GM18526 (cell line): ENCODE measurements around the gene UBE2D2.

Experiments used
- POLR2A ChIP-seq: IDR thresholded peaks from 3 replicates; pipeline ENCODE4 v1.6.1; 2011; ENCODE audit not compliant: insufficient read length; ENCODE audit errors: extremely low read depth

Gene UBE2D2

GRCh38 chr5:139554264-139554663 lies 6.9 kb upstream of the UBE2D2 start:
- TF ChIP-seq POLR2A, result no peak

GRCh38 chr5:139557811-139558210 lies 3.3 kb upstream of the UBE2D2 start:
- TF ChIP-seq POLR2A, result no peak

- TF ChIP-seq POLR2A, result no peak
Observed at GRCh38 chr5:139561655-139562451, 714 bp downstream of the UBE2D2 start.

GRCh38 chr5:139562847-139563246 lies 1.7 kb downstream of the UBE2D2 start:
- TF ChIP-seq POLR2A, result no peak

- no peak for TF ChIP-seq POLR2A
Observed at GRCh38 chr5:139565411-139566305, 4.5 kb downstream of the UBE2D2 start.

- TF ChIP-seq POLR2A, result no peak
Observed at GRCh38 chr5:139566611-139567010, 5.5 kb downstream of the UBE2D2 start.

- no peak for TF ChIP-seq POLR2A
Observed at GRCh38 chr5:139569270-139569955, 8.3 kb downstream of the UBE2D2 start.

GRCh38 chr5:139571543-139571942 lies 10.4 kb downstream of the UBE2D2 start:
- no peak for TF ChIP-seq POLR2A

GRCh38 chr5:139571966-139572365 lies 10.8 kb downstream of the UBE2D2 start:
- no peak for TF ChIP-seq POLR2A

GRCh38 chr5:139574641-139575312 lies 13.6 kb downstream of the UBE2D2 start:
- no peak for TF ChIP-seq POLR2A

- no peak for TF ChIP-seq POLR2A
Observed at GRCh38 chr5:139575313-139575646, 14.1 kb downstream of the UBE2D2 start.

- no peak for TF ChIP-seq POLR2A
Observed at GRCh38 chr5:139575751-139576150, 14.6 kb downstream of the UBE2D2 start.

- TF ChIP-seq POLR2A, result no peak
Observed at GRCh38 chr5:139577689-139578290, 16.7 kb downstream of the UBE2D2 start.

- TF ChIP-seq POLR2A, result no peak
Observed at GRCh38 chr5:139578325-139578724, 17.2 kb downstream of the UBE2D2 start.

GRCh38 chr5:139584137-139584536 lies 23.0 kb downstream of the UBE2D2 start:
- TF ChIP-seq POLR2A, result no peak

- no peak for TF ChIP-seq POLR2A
Observed at GRCh38 chr5:139588962-139589361, 27.8 kb downstream of the UBE2D2 start.
